RWPE2 (cell line): Measurements from ENCODE around the gene TFEB.

Source experiments
- ATAC-seq: fragments of 200-7000 bp; cut with Tn5 transposase; 3 replicates; pipeline ENCODE4 v1.9.1; 2021; ENCODE audit warnings: low read depth
- DNase-seq: peaks from one replicate; pipeline ENCODE4 v3.0.0-alpha.2; 2020; ENCODE audit warnings: low spot score
- H3K27ac ChIP-seq: fragments of 450-650 bp; 2 replicates; pipeline ENCODE4 v1.5.1; 2017; ENCODE audit warnings: mild to moderate bottlenecking; ENCODE audit not compliant: poor library complexity, severe bottlenecking
- H3K27me3 ChIP-seq: fragments of 250-450 bp; sonication (Bioruptor Pico); 2 replicates; pipeline ENCODE4 v1.5.1; 2021; ENCODE audit warnings: mild to moderate bottlenecking, moderate library complexity; ENCODE audit not compliant: insufficient read depth, poor library complexity, severe bottlenecking
- H3K36me3 ChIP-seq: fragments of 250-450 bp; sonication (Bioruptor Pico); 2 replicates; pipeline ENCODE4 v1.5.1; 2020; ENCODE audit warnings: low read depth, mild to moderate bottlenecking, moderate library complexity
- H3K4me1 ChIP-seq: fragments of 250-450 bp; sonication (Bioruptor Pico); 2 replicates; pipeline ENCODE4 v1.5.1; 2021; ENCODE audit warnings: mild to moderate bottlenecking, moderate library complexity; ENCODE audit not compliant: insufficient read depth, poor library complexity, severe bottlenecking
- H3K4me3 ChIP-seq: fragments of 250-450 bp; sonication (Bioruptor Pico); 2 replicates; pipeline ENCODE4 v1.5.1; 2021; ENCODE audit warnings: mild to moderate bottlenecking, moderate library complexity; ENCODE audit not compliant: severe bottlenecking
- H3K9me3 ChIP-seq: fragments of 250-450 bp; sonication (Bioruptor Pico); 2 replicates; pipeline ENCODE4 v1.5.1; 2021; ENCODE audit warnings: mild to moderate bottlenecking, moderate library complexity; ENCODE audit not compliant: severe bottlenecking
- CTCF ChIP-seq: fragments of 450-650 bp; IDR thresholded peaks from one replicate; pipeline ENCODE4 v1.5.1; 2017; ENCODE audit warnings: mild to moderate bottlenecking, moderate library complexity; ENCODE audit not compliant: poor library complexity, severe bottlenecking

The TFEB gene

DNA sequence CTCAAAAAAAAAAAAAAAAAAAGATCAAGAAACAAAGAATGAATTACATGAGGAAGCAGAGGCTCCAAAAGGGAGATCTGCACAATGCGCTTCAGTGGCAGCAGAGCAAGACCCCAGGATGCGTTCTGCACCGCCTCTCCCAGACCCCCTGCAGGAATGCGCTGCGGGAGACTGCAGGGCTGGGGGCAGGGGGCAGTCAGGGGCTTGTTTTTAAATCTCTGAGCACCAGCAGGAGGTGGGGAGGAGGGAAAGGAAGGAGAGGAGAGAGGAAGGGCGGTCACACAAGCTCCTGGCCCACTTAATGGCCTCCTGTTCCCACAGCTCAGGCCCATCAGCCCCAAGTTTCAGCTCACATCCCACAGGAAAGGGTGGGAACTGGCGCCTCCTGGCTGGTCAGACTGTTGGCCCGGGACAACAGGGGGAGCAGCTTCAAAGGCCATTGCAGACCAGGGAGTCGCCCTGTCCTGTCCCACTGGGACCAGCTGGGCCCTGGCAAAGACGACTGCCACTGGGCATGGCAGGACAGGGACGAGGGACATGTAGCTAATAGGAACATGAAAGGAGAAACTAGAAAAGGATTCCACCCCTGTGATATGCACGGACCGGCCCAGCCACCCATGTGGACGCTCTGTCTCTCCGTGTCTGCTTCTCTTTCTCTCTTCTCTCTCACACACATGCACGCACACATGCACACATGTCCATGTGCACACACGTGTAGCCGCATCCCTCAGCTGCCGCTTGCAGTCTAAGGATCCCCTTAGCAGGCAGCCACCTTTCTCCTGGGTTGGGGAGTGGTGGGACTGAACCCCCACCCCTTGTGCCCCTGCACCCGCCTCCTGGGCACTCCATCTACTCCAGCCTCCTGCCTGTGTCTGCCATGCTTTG lies 34.7 kb downstream of the TFEB start:
- H3K4me1 ChIP-seq, result peaks cover 5% of the 10 kb centered on the region
- H3K27ac ChIP-seq, result no peak overlapping the region
- DNase-seq (no peak), ATAC-seq (no peak)
- H3K9me3 ChIP-seq, result no peaks in the 10 kb centered on the region
- H3K36me3 ChIP-seq, result no peaks in the 10 kb centered on the region
- H3K27me3 ChIP-seq, result no peaks in the 10 kb centered on the region
- TF ChIP-seq CTCF, result no peak
- no peak overlapping the region for H3K4me3 ChIP-seq

- Histone ChIP-seq H3K4me1 (peaks cover 5% of the 10 kb centered on the region), H3K27ac (no peak overlapping the region), H3K36me3 (no peaks in the 10 kb centered on the region), H3K4me3 (no peak overlapping the region), H3K27me3 (no peaks in the 10 kb centered on the region), H3K9me3 (no peaks in the 10 kb centered on the region)
- TF ChIP-seq CTCF, result no peak
- DNase-seq (no peak), ATAC-seq (no peak)
Measured at GRCh38 chr6:41699063-41699462, 36.3 kb downstream of the TFEB start.

- Histone ChIP-seq H3K9me3 (no peaks in the 10 kb centered on the region), H3K36me3 (no peaks in the 10 kb centered on the region), H3K27me3 (no peaks in the 10 kb centered on the region), H3K4me1 (peaks cover 5% of the 10 kb centered on the region), H3K4me3 (no peak overlapping the region), H3K27ac (no peak overlapping the region)
- TF ChIP-seq CTCF, result no peak
- no peak for DNase-seq
- no peak for ATAC-seq
Measured at GRCh38 chr6:41697861-41698781, 37.3 kb downstream of the TFEB start.

DNA sequence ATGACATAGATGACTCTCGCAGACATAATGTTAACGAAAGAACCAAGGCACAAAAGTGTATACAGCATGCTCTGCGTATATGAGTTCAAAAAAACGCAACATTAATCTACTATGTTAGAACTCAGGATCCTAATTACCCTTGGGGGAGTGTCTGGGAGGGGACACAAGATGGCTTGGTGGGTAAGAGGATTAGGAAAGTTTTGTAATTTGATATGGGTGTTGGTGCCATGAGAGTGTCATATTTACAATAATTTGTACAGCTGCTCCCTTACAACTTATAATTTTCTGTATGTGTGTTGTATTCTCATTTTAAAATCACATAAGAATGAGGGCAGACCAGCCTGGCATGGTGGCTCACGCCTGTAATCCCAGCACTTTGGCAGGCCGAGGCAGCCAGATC lies 38.6 kb downstream of the TFEB start:
- Histone ChIP-seq H3K4me3 (no peak overlapping the region), H3K36me3 (no peaks in the 10 kb centered on the region), H3K4me1 (peaks cover 5% of the 10 kb centered on the region), H3K27me3 (no peaks in the 10 kb centered on the region), H3K9me3 (no peaks in the 10 kb centered on the region), H3K27ac (no peak overlapping the region)
- DNase-seq (no peak), ATAC-seq (no peak)
- no peak for TF ChIP-seq CTCF
